HG03095 (cell line): Measurements from ENCODE around the gene ADAMTS13.
"Not testable (repeated sequence)": the region's sequence is repeated elsewhere in the genome, so short reads cannot be mapped to it uniquely, and the experiment has no call there.

Source experiments
- ATAC-seq: cut with Tn5 transposase; IDR thresholded peaks from one replicate; pipeline ENCODE4 v1.9.1; 2021; ENCODE audit warnings: moderate library complexity; ENCODE audit not compliant: unreplicated experiment

ADAMTS13 gene

GRCh38 chr9:133421615-133422542, at the start of gene ADAMTS13:
TSS of gene ADAMTS13 (plus strand) at chr9:133422367. CDS start at chr9:133422444, 77 bp downstream.
- no peak for ATAC-seq

- no peak for ATAC-seq
These were observed 47.5 kb upstream of the ADAMTS13 start for GRCh38 chr9:133374612-133375115.

GRCh38 chr9:133375116-133375723, 46.9 kb upstream of the ADAMTS13 start:
- ATAC-seq, result peak; percentile 10

GRCh38 chr9:133375724-133376654, 46.2 kb upstream of the ADAMTS13 start, which contains the start of the genes STKLD1 and SURF4:
TSS of gene STKLD1 (plus strand) at chr9:133376366. CDS start at chr9:133376474, 108 bp downstream.
TSS of gene SURF4 (minus strand) at chr9:133376060. CDS start at chr9:133375969, 91 bp downstream.
- peak; percentile 86 for ATAC-seq

GRCh38 chr9:133377280-133377679, 44.9 kb upstream of the ADAMTS13 start:
- not testable (repeated sequence) for ATAC-seq

GRCh38 chr9:133377721-133378216, 44.4 kb upstream of the ADAMTS13 start:
- no peak for ATAC-seq

GRCh38 chr9:133378408-133378962, 43.7 kb upstream of the ADAMTS13 start:
- no peak for ATAC-seq

GRCh38 chr9:133379153-133380086, 42.7 kb upstream of the ADAMTS13 start:
- ATAC-seq, result no peak

GRCh38 chr9:133380734-133381133, 41.4 kb upstream of the ADAMTS13 start:
- ATAC-seq, result no peak

- no peak for ATAC-seq
These were observed 39.5 kb upstream of the ADAMTS13 start for GRCh38 chr9:133382507-133383141.

- ATAC-seq, result no peak
These were observed 38.7 kb upstream of the ADAMTS13 start for GRCh38 chr9:133383438-133383837.

GRCh38 chr9:133384736-133385321, 37.3 kb upstream of the ADAMTS13 start:
- no peak for ATAC-seq

- no peak for ATAC-seq
These were observed 36.7 kb upstream of the ADAMTS13 start for GRCh38 chr9:133385452-133385851.

- ATAC-seq, result no peak
These were observed 35.8 kb upstream of the ADAMTS13 start for GRCh38 chr9:133386338-133386737.

GRCh38 chr9:133387680-133388079, 34.5 kb upstream of the ADAMTS13 start:
- ATAC-seq, result no peak

GRCh38 chr9:133389025-133389557, 33.1 kb upstream of the ADAMTS13 start:
- ATAC-seq, result no peak

GRCh38 chr9:133389562-133389961, 32.6 kb upstream of the ADAMTS13 start:
- no peak for ATAC-seq

- no peak for ATAC-seq
These were observed 31.5 kb upstream of the ADAMTS13 start for GRCh38 chr9:133390713-133391112.
